Activated gamma-delta T cell treated with Interleukin-2 at 50 U/mL for 16 hours (primary cell): ENCODE data around the gene MYBPHL.
"Not testable (repeated sequence)": the region's sequence is repeated elsewhere in the genome, so short reads cannot be mapped to it uniquely, and the experiment has no call there.

Experiments used
- DNase-seq: peaks from one replicate; pipeline ENCODE4 v3.0.0-alpha.2; 2020

MYBPHL gene

DNA sequence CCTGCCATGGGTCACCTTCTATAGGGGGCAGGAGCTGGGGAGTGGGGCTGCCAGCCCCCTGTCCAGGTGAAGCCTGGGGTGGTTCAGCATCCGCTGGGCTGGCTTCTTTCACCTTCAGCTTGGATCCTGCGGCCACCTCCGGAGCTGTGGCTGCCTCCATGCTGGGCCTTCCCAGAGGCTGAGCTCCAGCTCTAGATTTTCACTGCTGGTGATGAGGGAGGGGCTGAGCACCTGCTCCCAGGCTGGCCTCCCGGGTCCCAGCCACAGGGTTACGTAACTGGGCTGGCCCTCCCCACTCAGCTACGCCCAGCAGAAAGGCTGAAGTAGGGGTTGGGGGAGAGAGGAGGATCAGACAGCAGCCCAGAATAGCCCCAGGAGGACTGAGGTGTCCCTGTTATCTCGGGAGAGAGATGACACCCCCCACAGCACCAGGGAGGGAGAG, at the start of gene MYBPHL:
TSS of gene MYBPHL (minus strand) at position 180 of the 442 bp plus-strand sequence. CDS start at position 160, 20 bp downstream.
- no peak for DNase-seq

- DNase-seq, result no peak
Measured at GRCh38 chr1:109356505-109356904, 49.7 kb upstream of the MYBPHL start.

DNA sequence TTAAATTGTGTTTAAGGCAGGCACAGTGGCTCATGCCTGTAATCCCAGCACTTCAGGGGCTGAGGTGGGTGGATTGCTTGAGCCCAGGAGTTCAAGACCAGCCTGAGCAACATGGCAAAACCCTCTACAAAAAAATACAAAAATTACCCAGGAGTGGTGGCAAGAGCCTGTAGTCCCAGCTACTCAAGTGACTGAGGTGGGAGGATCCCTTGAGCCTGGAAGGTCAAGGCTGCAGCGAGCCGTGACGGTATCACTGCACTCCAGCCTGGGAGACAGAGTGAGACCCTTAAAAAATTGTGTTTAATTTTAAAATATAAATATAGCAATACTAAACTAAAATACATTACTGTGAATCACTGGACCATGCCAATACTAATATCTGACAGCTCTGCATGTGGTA, 48.1 kb upstream of the MYBPHL start:
- no peak for DNase-seq

DNA sequence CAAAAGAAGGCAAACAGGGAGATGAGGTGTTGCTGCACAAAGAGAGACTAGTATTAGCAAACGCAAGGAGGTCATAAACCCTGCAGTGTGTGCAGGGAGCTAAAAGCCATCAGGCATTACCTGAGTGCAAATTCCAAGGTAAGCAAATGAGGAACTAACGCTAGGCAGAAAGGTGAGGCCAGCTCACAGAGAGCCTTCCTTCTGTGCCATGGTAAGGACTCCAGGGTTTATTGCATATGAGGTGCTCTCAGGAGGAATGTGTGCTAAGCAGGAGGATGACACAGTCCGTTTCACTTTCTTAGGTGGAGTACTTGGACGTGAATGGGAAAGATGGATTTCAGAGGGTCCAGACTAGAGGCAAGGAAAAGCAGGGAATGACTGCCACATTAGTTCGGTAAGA, 44.6 kb upstream of the MYBPHL start:
- DNase-seq, result no peak

DNA sequence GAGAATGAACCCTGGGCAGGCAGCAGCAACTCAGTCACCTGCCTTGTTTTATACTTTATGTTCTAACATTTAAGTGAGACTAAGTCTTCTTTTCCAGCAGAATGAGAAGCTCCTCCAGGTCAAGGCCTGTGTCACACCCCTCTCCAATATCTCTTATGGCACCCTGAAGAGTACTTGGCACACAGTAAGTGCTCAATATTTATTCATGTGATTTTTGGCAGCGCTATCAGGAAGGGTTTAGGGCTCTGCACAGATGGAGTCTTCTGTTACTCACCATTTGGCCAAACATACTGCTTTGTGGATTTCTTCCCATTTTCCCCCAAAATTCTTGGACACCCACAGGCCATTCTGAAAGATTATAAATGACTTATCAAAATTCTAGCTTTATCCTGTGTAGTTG, 43.8 kb upstream of the MYBPHL start:
- DNase-seq, result no peak

DNA sequence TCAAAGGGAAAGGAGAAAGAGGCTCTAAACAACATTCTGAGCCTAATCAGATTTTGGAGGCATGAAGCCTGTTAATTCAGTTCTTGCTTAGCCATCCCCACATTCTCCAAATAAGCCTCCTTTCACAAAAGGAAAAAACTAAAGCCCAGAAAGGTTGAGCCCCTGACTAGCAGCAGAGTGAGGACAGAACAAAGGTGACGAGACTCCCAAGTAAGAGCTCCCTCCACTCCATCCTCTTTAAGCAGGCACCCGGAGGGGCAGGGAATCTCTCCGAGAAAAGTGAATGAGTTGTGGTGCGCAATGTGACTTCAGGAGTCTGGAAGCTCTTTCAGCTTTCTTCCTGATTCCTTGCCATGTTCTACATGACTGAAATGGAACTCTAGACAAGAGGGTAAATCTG, 43.4 kb upstream of the MYBPHL start:
- DNase-seq, result no peak

DNA sequence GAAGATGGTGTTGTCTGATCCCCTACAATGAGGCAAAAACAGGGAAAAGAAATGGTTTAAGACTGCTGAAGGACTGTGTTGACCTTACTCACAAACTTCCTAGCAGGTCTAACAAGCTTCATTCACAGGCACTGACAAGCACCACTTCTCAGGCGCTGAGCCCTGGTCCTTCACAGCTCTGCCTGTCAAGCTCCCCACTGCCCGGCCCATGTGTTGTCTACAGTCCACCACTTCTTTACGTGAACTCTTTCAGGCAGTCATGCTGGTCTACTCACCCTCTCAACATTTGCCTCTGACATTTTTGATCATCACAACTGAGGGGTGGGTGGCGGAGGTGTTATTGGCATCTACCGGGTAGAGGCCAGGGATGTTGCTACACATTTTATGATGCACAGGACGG, 40.7 kb upstream of the MYBPHL start:
- no peak for DNase-seq

GRCh38 chr1:109341944-109342930, 35.4 kb upstream of the MYBPHL start:
- DNase-seq, result no peak

- DNase-seq, result no peak
Measured at GRCh38 chr1:109338608-109339007, 31.8 kb upstream of the MYBPHL start.

- no peak for DNase-seq
Measured at GRCh38 chr1:109338091-109338490, 31.3 kb upstream of the MYBPHL start.

GRCh38 chr1:109335091-109335490, 28.3 kb upstream of the MYBPHL start:
- no peak for DNase-seq

- no peak for DNase-seq
Measured at GRCh38 chr1:109331113-109331512, 24.3 kb upstream of the MYBPHL start.

- no peak for DNase-seq
Measured at GRCh38 chr1:109327285-109327684, 20.5 kb upstream of the MYBPHL start.

DNA sequence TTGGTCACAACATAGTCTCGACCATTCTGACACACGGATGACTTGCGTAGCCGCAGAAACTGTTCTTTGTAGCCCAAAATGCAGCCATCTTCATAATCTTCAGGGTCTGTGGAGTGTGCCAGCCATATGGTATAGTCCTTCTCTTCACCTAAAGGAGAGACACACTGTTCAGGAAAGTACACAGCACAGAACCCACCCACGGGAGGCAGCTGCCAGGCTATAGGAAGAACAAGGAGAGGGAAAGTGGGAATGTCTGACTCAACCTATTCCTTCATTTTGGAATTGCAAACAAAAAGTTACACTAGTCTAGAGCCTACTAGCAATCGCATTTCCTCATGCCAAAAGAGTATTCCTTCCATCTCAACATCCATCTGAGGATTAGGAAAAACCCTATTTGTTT, 16.2 kb upstream of the MYBPHL start:
- DNase-seq, result no peak

GRCh38 chr1:109319114-109319513, 12.3 kb upstream of the MYBPHL start:
- no peak for DNase-seq

GRCh38 chr1:109316506-109316905, 9.7 kb upstream of the MYBPHL start:
- no peak for DNase-seq

GRCh38 chr1:109315288-109315687, 8.5 kb upstream of the MYBPHL start:
- DNase-seq, result no peak

GRCh38 chr1:109314795-109315194, 8.0 kb upstream of the MYBPHL start:
- DNase-seq, result no peak

GRCh38 chr1:109312978-109313775, 6.4 kb upstream of the MYBPHL start:
- DNase-seq, result no peak

DNA sequence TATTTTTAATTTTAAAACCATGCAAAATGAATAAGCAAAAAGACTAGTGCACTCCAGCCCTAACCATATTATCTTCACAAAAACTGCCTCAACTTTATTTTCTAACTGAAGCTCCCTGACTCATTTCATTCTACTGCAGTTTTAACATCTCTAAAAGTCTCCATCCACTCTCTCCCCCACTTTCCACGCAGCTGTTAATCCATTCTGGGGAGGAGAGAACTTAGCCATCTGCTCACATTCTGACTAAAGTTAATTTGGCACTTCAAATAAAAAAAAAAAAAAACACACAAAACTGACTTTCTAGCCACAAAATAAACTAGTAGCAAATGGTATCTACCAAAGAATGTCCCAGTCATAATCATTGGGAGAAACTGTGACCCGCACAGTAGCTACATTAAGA, 5.4 kb upstream of the MYBPHL start:
- DNase-seq, result no peak

GRCh38 chr1:109309347-109309746, 2.5 kb upstream of the MYBPHL start:
- no peak for DNase-seq

GRCh38 chr1:109307274-109308021, 637 bp upstream of the MYBPHL start:
- DNase-seq, result no peak

- not testable (repeated sequence) for DNase-seq
Measured at GRCh38 chr1:109305991-109306390, 820 bp downstream of the MYBPHL start.
